HepG2 (cell line): ENCODE data around the gene PRM3. TPM values are rescaled to one million over a fixed set of nuclear protein-coding genes. Genes with fewer than 3 reads are reported as not detected.

Experiments
- ARNT2 ChIP-seq: sonication (generic); formaldehyde crosslinking; IDR thresholded peaks from 2 replicates; pipeline ENCODE4 v1.8.0; 2022; ENCODE audit warnings: mild to moderate bottlenecking, low read depth, missing genetic modification reagents, moderate library complexity
- ATF5 ChIP-seq: sonication (generic); formaldehyde crosslinking; IDR thresholded peaks from 2 replicates; pipeline ENCODE4 v1.4.0; 2020; ENCODE audit warnings: mild to moderate bottlenecking, low read depth, missing genetic modification reagents
- CREM ChIP-seq, 2 experiments: sonication (generic) in 1 of 2; formaldehyde crosslinking in 1 of 2; IDR thresholded peaks; 2 replicates each; pipeline versions ENCODE4 v1.4.0 to v1.6.1; 2016 to 2020; ENCODE audit warnings: antibody characterized with exemption in 1 of 2, mild to moderate bottlenecking in 1 of 2, missing genetic modification reagents in 1 of 2
- GATAD2A ChIP-seq: IDR thresholded peaks from 2 replicates; pipeline ENCODE4 v1.6.1; 2016
- KDM5B ChIP-seq: sonication (generic); formaldehyde crosslinking; IDR thresholded peaks from 2 replicates; pipeline ENCODE4 v1.4.0; 2020; ENCODE audit warnings: missing genetic modification reagents, mild to moderate bottlenecking, borderline replicate concordance
- MEF2D ChIP-seq: sonication (generic); formaldehyde crosslinking; IDR thresholded peaks from 2 replicates; pipeline ENCODE4 v1.5.1; 2020; ENCODE audit warnings: mild to moderate bottlenecking, missing genetic modification reagents
- MYC ChIP-seq: sonication (generic); formaldehyde crosslinking; IDR thresholded peaks from 2 replicates; pipeline ENCODE4 v1.9.0; 2021; ENCODE audit warnings: missing genetic modification reagents, borderline replicate concordance
- NCOA1 ChIP-seq: sonication (generic); formaldehyde crosslinking; IDR thresholded peaks from 2 replicates; pipeline ENCODE4 v1.9.0; 2021; ENCODE audit warnings: missing genetic modification reagents
- NFATC3 ChIP-seq: sonication (generic); formaldehyde crosslinking; IDR thresholded peaks from 2 replicates; pipeline ENCODE4 v1.5.1; 2020; ENCODE audit warnings: mild to moderate bottlenecking, missing genetic modification reagents
- SOX6 ChIP-seq, 2 experiments: fragments of 450-650 bp in 1 of 2; sonication (generic) in 1 of 2; formaldehyde crosslinking in 1 of 2; IDR thresholded peaks; 2 replicates each; pipeline versions ENCODE4 v1.4.0 to v1.6.1; 2017 to 2020; ENCODE audit warnings: antibody characterized with exemption in 1 of 2, mild to moderate bottlenecking in 1 of 2, missing genetic modification reagents in 1 of 2
- THRA ChIP-seq: sonication (generic); formaldehyde crosslinking; IDR thresholded peaks from 2 replicates; pipeline ENCODE4 v1.4.0; 2020; ENCODE audit warnings: missing genetic modification reagents, borderline replicate concordance
- ZBED4 ChIP-seq: sonication (generic); formaldehyde crosslinking; IDR thresholded peaks from 2 replicates; pipeline ENCODE4 v1.4.0; 2020; ENCODE audit warnings: missing genetic modification reagents, borderline replicate concordance
- ZNF33A ChIP-seq: sonication (generic); formaldehyde crosslinking; IDR thresholded peaks from 2 replicates; pipeline ENCODE4 v1.5.1; 2020; ENCODE audit warnings: missing genetic modification reagents, mild to moderate bottlenecking, moderate library complexity, borderline replicate concordance
- ZNF746 ChIP-seq: sonication (generic); formaldehyde crosslinking; IDR thresholded peaks from 2 replicates; pipeline ENCODE4 v1.8.0; 2022; ENCODE audit warnings: mild to moderate bottlenecking, missing genetic modification reagents
- polyA plus RNA-seq, 8 experiments: library from polyadenylated mRNA; depleted of rRNA in 3 of 8; stranded (reverse) in 7 of 8; unstranded in 1 of 8; fragments of >200 nt; fragmentation: Illumina TruSeq in 4 of 8; extraction: Trizol in 4 of 8; gene quantifications; 2 replicates each; pipeline versions ENCODE4 v1.2.1 to v1.2.3, GENCODE V29; 2011 to 2016; ENCODE audit warnings: low read depth in 4 of 8, missing spikeins in 1 of 8, mixed read lengths in 1 of 8; ENCODE audit not compliant: insufficient read depth in 1 of 8
- total RNA-seq, 5 experiments: library from RNA; depleted of rRNA; stranded (reverse); fragments of >200 nt; fragmentation: Illumina TruSeq; extraction: Trizol; gene quantifications; 2 replicates each; pipeline ENCODE4 v1.2.3, GENCODE V29; 2016; ENCODE audit warnings: low read depth in 1 of 5

PRM3 gene
- total and polyA plus RNA-seq, 2 of the 13 experiments (the other 11 are each of a cell fraction or from before 2014, with no cell fraction given): not detected

GRCh38 chr16:11310997-11311561 lies 37.6 kb upstream of the PRM3 start (continued):
- TF ChIP-seq ATF5 (no peak), KDM5B (CRISPR knock-in tag) (0 out of 2 replicates have a peak, but pooled peaks have one; percentile 15), NCOA1 (CRISPR knock-in tag) (no peak), SOX6 (IDR thresholded peaks at IDR 0.05) (no peak), SOX6 (CRISPR knock-in tag; IDR thresholded peaks at IDR 0.05) (no peak), THRA (CRISPR knock-in tag) (no peak), NFATC3 (CRISPR knock-in tag) (no peak), ARNT2 (CRISPR knock-in tag) (no peak), ZNF746 (CRISPR knock-in tag) (no peak), CREM (IDR thresholded peaks at IDR 0.05) (no peak), CREM (CRISPR knock-in tag; IDR thresholded peaks at IDR 0.05) (no peak), ZNF33A (CRISPR knock-in tag) (no peak), MYC (0 out of 2 replicates have a peak, but pooled peaks have one; percentile 17), GATAD2A (CRISPR knock-in tag) (0 out of 2 replicates have a peak, but pooled peaks have one; percentile 20), ZBED4 (CRISPR knock-in tag) (no peak), MEF2D (CRISPR knock-in tag) (no peak)
- TF ChIP-seq, all 625 proteins: peak for 22
